WTC11 (cell line): ENCODE results near the gene IQSEC1. TPM values are rescaled to one million over a fixed set of nuclear protein-coding genes. Genes with fewer than 3 reads are reported as not detected.

Experiments
- ATAC-seq: fragments of 200-7000 bp; cut with Tn5 transposase; 2 replicates; pipeline ENCODE4 v1.10.0; 2021; ENCODE audit warnings: mild to moderate bottlenecking, moderate library complexity
- Bru-seq: library from RNA; stranded (reverse); fragments of 400-500 nt; gene quantifications from one replicate; lab custom pipeline; 2021; lab: Mats Ljungman, UMichigan
- CTCF ChIA-PET: fragments of 300-600 bp; sonication (Branson Sonifier 250); formaldehyde crosslinking; loops from one replicate; lab custom pipeline; 2021; ENCODE audit warnings: antibody characterized with exemption; lab: Charles Lee
- POLR2A ChIA-PET: fragments of 350-600 bp; sonication (Branson Sonifier 250); formaldehyde crosslinking; loops from one replicate; lab custom pipeline; 2021; ENCODE audit warnings: antibody characterized with exemption; lab: Charles Lee
- DNase-seq: peaks from one replicate; pipeline ENCODE4 v3.0.0; 2021; ENCODE audit warnings: low spot score
- H3K27ac Mint-ChIP-seq: 2 replicates; pipeline ENCODE4 v1.8.0; 2021; ENCODE audit warnings: mixed read lengths
- H3K27me3 Mint-ChIP-seq: 2 replicates; pipeline ENCODE4 v1.8.0; 2021; ENCODE audit warnings: low read depth, mild to moderate bottlenecking, moderate library complexity, mixed read lengths
- H3K36me3 Mint-ChIP-seq: 2 replicates; pipeline ENCODE4 v1.8.0; 2021; ENCODE audit warnings: mixed read lengths
- H3K4me1 Mint-ChIP-seq: 2 replicates; pipeline ENCODE4 v1.8.0; 2022; ENCODE audit warnings: mixed read lengths
- H3K4me3 Mint-ChIP-seq: 2 replicates; pipeline ENCODE4 v1.8.0; 2021; ENCODE audit warnings: mild to moderate bottlenecking, moderate library complexity, mixed read lengths
- H3K9me3 Mint-ChIP-seq: 2 replicates; pipeline ENCODE4 v1.8.0; 2021; ENCODE audit warnings: mixed read lengths
- CREM ChIP-seq: sonication (generic); formaldehyde crosslinking; IDR thresholded peaks from 2 replicates; pipeline ENCODE4 v1.8.1; 2022; ENCODE audit warnings: mild to moderate bottlenecking, missing genetic modification reagents, moderate library complexity
- E2F1 ChIP-seq: sonication (generic); formaldehyde crosslinking; IDR thresholded peaks from 2 replicates; pipeline ENCODE4 v1.8.0; 2022; ENCODE audit warnings: mild to moderate bottlenecking, missing genetic modification reagents
- E2F4 ChIP-seq: sonication (generic); formaldehyde crosslinking; IDR thresholded peaks from 2 replicates; pipeline ENCODE4 v1.8.1; 2022; ENCODE audit warnings: low read depth, mild to moderate bottlenecking, moderate library complexity, missing genetic modification reagents, borderline replicate concordance
- EMX1 ChIP-seq: fragments of 250-450 bp; sonication (Bioruptor Pico); IDR thresholded peaks from 2 replicates; pipeline ENCODE4 v1.8.0; 2021; ENCODE audit warnings: mild to moderate bottlenecking
- HMGXB4 ChIP-seq: sonication (generic); formaldehyde crosslinking; IDR thresholded peaks from 2 replicates; pipeline ENCODE4 v1.8.1; 2023; ENCODE audit warnings: mild to moderate bottlenecking, moderate library complexity, missing genetic modification reagents
- JUN ChIP-seq: sonication (generic); formaldehyde crosslinking; IDR thresholded peaks from 2 replicates; pipeline ENCODE4 v1.8.0; 2023; ENCODE audit warnings: mild to moderate bottlenecking, missing genetic modification reagents
- MXD4 ChIP-seq: fragments of 250-450 bp; sonication (Bioruptor Pico); IDR thresholded peaks from 2 replicates; pipeline ENCODE4 v1.8.0; 2021; ENCODE audit warnings: mild to moderate bottlenecking, moderate library complexity, borderline replicate concordance
- NR2C2 ChIP-seq: sonication (generic); formaldehyde crosslinking; IDR thresholded peaks from 2 replicates; pipeline ENCODE4 v1.8.0; 2022; ENCODE audit warnings: mild to moderate bottlenecking, missing genetic modification reagents
- OVOL2 ChIP-seq: fragments of 250-450 bp; sonication (Bioruptor Pico); IDR thresholded peaks from 2 replicates; pipeline ENCODE4 v1.9.0; 2021; ENCODE audit warnings: mild to moderate bottlenecking, borderline replicate concordance
- ZNF138 ChIP-seq: sonication (generic); formaldehyde crosslinking; conservative IDR thresholded peaks from 2 replicates; pipeline ENCODE4 v1.8.1; 2022; ENCODE audit warnings: mild to moderate bottlenecking, moderate library complexity, missing genetic modification reagents
- ZNF671 ChIP-seq: fragments of 250-450 bp; sonication (Bioruptor Pico); IDR thresholded peaks from 2 replicates; pipeline ENCODE4 v1.8.0; 2021; ENCODE audit warnings: mild to moderate bottlenecking
- long read RNA-seq, 3 experiments: library from RNA in 1 of 3; library from capped mRNA in 1 of 3; library from polyadenylated mRNA in 1 of 3; unstranded in 2 of 3; stranded (forward) in 1 of 3; transcript quantifications; one replicate each; pipeline ENCODE4 v2.0.0, GENCODE V29; 2021
- total RNA-seq: library from RNA; stranded (reverse); gene quantifications from 3 replicates; pipeline ENCODE4 v1.2.3, GENCODE V29; 2021
- TF ChIP-seq, protein P1 (sequence below): sonication (generic); formaldehyde crosslinking; IDR thresholded peaks from 2 replicates; pipeline ENCODE4 v1.8.0; 2022; ENCODE audit warnings: mild to moderate bottlenecking, missing genetic modification reagents
- TF ChIP-seq, protein P2 (sequence below): sonication (generic); formaldehyde crosslinking; IDR thresholded peaks from 2 replicates; pipeline ENCODE4 v1.8.1; 2023; ENCODE audit warnings: mild to moderate bottlenecking, missing genetic modification reagents
- TF ChIP-seq, protein P3 (sequence below): sonication (generic); formaldehyde crosslinking; IDR thresholded peaks from 2 replicates; pipeline ENCODE4 v1.8.0; 2023; ENCODE audit warnings: missing genetic modification reagents, mild to moderate bottlenecking, borderline replicate concordance
- TF ChIP-seq, protein P4 (sequence below): fragments of 200-600 bp; IDR thresholded peaks from 2 replicates; pipeline ENCODE4 v1.8.0; 2022; ENCODE audit warnings: antibody characterized with exemption

Gene IQSEC1
- total RNA-seq (35.0 to 37.2 TPM (median 36.4 TPM) in 3 replicates), Bru-seq, nascent RNA (percentile 51 among the genes with signal in this experiment)
- long read RNA-seq, experiment 1, partial matches to known transcripts, result 6 of 64 reads
- long read RNA-seq, experiment 1, other reads (novel, unspliced or antisense), result 58 of 64 reads
- long read RNA-seq, experiment 2, partial matches to known transcripts, result 5 of 41 reads
- long read RNA-seq, experiment 2, other reads (novel, unspliced or antisense), result 36 of 41 reads
- long read RNA-seq, experiment 3, result 0 reads

- peaks cover 33% of the 10 kb centered on the region for H3K27me3 Mint-ChIP-seq
- POLR2A ChIA-PET, result interaction anchor here (0.6 kb wide), 1 partner anchor 553 kb away, joined by 3 read pairs; no protein-coding TSS in a partner anchor
- peak; percentile 67 for ATAC-seq
- TF ChIP-seq MXD4 (no peak), E2F1 (CRISPR knock-in tag) (no peak), EMX1 (CRISPR knock-in tag) (no peak), NR2C2 (no peak), HMGXB4 (CRISPR knock-in tag) (peak; percentile 45; the same call in 1 of the 2 replicates), CREM (CRISPR knock-in tag) (0 out of 2 replicates have a peak, but pooled peaks have one; percentile 20), OVOL2 (CRISPR knock-in tag) (no peak)
- TF ChIP-seq, protein P1, sequence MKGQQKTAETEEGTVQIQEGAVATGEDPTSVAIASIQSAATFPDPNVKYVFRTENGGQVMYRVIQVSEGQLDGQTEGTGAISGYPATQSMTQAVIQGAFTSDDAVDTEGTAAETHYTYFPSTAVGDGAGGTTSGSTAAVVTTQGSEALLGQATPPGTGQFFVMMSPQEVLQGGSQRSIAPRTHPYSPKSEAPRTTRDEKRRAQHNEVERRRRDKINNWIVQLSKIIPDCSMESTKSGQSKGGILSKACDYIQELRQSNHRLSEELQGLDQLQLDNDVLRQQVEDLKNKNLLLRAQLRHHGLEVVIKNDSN (CRISPR knock-in tag), result no peak
- TF ChIP-seq, protein P2, sequence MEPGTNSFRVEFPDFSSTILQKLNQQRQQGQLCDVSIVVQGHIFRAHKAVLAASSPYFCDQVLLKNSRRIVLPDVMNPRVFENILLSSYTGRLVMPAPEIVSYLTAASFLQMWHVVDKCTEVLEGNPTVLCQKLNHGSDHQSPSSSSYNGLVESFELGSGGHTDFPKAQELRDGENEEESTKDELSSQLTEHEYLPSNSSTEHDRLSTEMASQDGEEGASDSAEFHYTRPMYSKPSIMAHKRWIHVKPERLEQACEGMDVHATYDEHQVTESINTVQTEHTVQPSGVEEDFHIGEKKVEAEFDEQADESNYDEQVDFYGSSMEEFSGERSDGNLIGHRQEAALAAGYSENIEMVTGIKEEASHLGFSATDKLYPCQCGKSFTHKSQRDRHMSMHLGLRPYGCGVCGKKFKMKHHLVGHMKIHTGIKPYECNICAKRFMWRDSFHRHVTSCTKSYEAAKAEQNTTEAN (CRISPR knock-in tag), result no peak
- TF ChIP-seq, protein P3, sequence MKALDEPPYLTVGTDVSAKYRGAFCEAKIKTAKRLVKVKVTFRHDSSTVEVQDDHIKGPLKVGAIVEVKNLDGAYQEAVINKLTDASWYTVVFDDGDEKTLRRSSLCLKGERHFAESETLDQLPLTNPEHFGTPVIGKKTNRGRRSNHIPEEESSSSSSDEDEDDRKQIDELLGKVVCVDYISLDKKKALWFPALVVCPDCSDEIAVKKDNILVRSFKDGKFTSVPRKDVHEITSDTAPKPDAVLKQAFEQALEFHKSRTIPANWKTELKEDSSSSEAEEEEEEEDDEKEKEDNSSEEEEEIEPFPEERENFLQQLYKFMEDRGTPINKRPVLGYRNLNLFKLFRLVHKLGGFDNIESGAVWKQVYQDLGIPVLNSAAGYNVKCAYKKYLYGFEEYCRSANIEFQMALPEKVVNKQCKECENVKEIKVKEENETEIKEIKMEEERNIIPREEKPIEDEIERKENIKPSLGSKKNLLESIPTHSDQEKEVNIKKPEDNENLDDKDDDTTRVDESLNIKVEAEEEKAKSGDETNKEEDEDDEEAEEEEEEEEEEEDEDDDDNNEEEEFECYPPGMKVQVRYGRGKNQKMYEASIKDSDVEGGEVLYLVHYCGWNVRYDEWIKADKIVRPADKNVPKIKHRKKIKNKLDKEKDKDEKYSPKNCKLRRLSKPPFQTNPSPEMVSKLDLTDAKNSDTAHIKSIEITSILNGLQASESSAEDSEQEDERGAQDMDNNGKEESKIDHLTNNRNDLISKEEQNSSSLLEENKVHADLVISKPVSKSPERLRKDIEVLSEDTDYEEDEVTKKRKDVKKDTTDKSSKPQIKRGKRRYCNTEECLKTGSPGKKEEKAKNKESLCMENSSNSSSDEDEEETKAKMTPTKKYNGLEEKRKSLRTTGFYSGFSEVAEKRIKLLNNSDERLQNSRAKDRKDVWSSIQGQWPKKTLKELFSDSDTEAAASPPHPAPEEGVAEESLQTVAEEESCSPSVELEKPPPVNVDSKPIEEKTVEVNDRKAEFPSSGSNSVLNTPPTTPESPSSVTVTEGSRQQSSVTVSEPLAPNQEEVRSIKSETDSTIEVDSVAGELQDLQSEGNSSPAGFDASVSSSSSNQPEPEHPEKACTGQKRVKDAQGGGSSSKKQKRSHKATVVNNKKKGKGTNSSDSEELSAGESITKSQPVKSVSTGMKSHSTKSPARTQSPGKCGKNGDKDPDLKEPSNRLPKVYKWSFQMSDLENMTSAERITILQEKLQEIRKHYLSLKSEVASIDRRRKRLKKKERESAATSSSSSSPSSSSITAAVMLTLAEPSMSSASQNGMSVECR (CRISPR knock-in tag), result no peak
- no peak within 1 kb of the TSS for H3K27ac Mint-ChIP-seq
- peak within 1 kb of the TSS; percentile 70 for H3K4me3 Mint-ChIP-seq
- DNase-seq, result peak; percentile 80
- H3K9me3 Mint-ChIP-seq, result no peaks in the 10 kb centered on the region
- H3K4me1 Mint-ChIP-seq, result peaks cover 9% of the 10 kb centered on the region; the same call in 1 of the 2 replicates
- no peaks in the 10 kb centered on the region for H3K36me3 Mint-ChIP-seq
- CTCF ChIA-PET, result interaction anchor here (1.2 kb wide), 1 partner anchor 18 kb away, joined by 4 read pairs; no protein-coding TSS in a partner anchor
Measured at GRCh38 chr3:13073326-13074005, at the start of gene IQSEC1. Gene IQSEC1, minus strand, starts transcription at chr3:13073429. Its CDS starts 415 bp downstream, at chr3:13073014.

DNA sequence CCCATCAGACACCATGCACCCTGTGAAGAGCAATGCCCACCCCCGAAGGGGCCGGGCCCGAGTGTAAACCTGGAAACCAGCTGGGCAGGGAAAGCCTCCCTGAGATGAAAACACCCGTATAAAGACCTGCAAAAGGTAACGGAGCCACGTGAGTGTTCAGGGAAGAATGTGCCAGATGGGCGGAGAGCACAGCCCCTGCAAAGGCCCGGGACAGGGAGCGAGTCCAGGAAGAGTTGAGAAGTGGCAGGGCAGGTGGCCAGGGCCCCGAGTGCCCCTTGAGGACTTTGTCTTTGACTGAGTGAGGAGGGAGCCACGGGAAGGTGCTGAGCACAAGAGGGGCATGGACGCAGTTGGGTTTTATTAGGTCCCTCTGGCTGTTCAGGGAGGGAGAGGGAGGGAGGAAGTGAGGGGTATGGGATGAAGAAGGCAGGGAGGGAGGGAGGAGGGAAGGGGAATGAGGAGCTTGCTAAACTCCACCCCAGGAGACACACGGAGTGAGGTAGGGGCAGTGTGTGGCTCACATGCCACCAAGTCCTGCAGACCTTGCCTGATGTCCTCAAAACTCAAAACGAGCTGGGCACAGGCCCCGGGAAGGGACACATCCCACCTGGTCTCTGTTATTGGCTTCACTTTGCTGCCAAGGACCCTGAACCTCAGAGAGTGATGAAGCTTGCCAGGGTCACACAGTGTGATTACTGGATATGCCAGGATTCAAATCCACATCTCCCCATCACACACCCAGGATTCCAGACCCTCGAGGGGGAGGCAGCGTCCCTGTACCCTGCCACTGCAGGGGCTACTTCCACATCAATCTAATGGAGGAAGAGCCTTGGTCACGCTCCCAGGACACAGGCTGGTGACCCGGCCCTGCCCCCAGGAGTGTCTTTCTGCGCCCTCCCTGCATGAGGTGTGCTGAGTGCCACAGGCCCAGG, 49.1 kb upstream of the IQSEC1 start:
- Mint-ChIP-seq H3K4me3 (no peak overlapping the region), H3K36me3 (no peaks in the 10 kb centered on the region), H3K27ac (no peak overlapping the region), H3K9me3 (no peaks in the 10 kb centered on the region), H3K4me1 (peaks cover 4% of the 10 kb centered on the region; the same call in 1 of the 2 replicates), H3K27me3 (no peaks in the 10 kb centered on the region)
- no peak for DNase-seq
- ChIA-PET CTCF (interaction anchor here (0.7 to 1.4 kb wide), 4 partner anchors 10 to 30 kb away, joined by 3 to 6 read pairs (median 4); no protein-coding TSS in a partner anchor), POLR2A (no interaction called here)
- ATAC-seq, result no peak
- TF ChIP-seq, protein P4, sequence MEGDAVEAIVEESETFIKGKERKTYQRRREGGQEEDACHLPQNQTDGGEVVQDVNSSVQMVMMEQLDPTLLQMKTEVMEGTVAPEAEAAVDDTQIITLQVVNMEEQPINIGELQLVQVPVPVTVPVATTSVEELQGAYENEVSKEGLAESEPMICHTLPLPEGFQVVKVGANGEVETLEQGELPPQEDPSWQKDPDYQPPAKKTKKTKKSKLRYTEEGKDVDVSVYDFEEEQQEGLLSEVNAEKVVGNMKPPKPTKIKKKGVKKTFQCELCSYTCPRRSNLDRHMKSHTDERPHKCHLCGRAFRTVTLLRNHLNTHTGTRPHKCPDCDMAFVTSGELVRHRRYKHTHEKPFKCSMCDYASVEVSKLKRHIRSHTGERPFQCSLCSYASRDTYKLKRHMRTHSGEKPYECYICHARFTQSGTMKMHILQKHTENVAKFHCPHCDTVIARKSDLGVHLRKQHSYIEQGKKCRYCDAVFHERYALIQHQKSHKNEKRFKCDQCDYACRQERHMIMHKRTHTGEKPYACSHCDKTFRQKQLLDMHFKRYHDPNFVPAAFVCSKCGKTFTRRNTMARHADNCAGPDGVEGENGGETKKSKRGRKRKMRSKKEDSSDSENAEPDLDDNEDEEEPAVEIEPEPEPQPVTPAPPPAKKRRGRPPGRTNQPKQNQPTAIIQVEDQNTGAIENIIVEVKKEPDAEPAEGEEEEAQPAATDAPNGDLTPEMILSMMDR, result no peak
- TF ChIP-seq ZNF671 (CRISPR knock-in tag), result no peak
- no peak for TF ChIP-seq NR2C2
- no peak for TF ChIP-seq HMGXB4 (CRISPR knock-in tag)
- TF ChIP-seq EMX1 (CRISPR knock-in tag), result no peak
- no peak for TF ChIP-seq E2F4 (CRISPR knock-in tag)
- no peak for TF ChIP-seq JUN
- no peak for TF ChIP-seq ZNF138
